HG02970 (cell line): ENCODE data around the gene CLEC16A.
"Not testable (repeated sequence)": the region's sequence is repeated elsewhere in the genome, so short reads cannot be mapped to it uniquely, and the experiment has no call there.

Experiments
- ATAC-seq: cut with Tn5 transposase; IDR thresholded peaks from one replicate; pipeline ENCODE4 v1.9.1; 2021; ENCODE audit warnings: mild to moderate bottlenecking, moderate library complexity, moderate number of reproducible peaks; ENCODE audit not compliant: unreplicated experiment, low FRiP score

CLEC16A gene

DNA sequence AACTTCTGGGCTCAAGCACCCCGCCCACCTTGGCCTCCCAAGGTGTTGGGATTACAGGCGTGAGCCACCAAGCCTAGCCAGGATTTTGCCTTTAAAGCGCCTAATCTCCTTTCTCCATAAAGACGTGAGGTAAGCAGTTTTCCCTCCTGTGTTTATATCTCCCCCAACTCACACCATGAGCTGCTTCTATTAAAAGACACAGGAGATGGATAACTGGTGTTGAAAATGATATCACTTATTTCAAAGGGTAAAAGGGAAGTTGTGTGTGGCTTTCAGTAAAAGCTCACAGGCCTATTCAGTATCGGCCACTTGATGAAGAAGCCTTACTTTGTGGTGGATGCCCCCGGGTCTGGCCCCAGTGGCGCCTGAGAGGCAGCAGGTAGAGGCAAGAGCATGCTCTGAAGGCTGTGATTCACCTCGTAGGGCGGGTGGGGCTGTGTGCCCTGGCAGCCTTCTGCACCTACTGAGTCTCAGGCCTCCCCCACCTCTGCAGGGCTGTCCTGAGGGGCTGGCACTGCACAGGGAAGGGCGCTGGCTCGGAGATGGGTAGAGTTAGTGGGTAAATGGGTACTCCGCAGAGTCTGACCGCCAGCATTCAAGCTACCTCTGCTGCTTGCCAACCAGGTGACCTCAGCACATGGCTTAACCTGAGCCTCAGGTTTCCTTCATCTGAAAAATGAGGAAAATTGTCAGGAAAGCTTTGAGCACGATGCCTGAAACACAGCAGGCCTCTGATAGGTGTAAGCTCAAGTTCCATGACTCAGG is 146.8 kb downstream of the CLEC16A start:
- ATAC-seq, result no peak

DNA sequence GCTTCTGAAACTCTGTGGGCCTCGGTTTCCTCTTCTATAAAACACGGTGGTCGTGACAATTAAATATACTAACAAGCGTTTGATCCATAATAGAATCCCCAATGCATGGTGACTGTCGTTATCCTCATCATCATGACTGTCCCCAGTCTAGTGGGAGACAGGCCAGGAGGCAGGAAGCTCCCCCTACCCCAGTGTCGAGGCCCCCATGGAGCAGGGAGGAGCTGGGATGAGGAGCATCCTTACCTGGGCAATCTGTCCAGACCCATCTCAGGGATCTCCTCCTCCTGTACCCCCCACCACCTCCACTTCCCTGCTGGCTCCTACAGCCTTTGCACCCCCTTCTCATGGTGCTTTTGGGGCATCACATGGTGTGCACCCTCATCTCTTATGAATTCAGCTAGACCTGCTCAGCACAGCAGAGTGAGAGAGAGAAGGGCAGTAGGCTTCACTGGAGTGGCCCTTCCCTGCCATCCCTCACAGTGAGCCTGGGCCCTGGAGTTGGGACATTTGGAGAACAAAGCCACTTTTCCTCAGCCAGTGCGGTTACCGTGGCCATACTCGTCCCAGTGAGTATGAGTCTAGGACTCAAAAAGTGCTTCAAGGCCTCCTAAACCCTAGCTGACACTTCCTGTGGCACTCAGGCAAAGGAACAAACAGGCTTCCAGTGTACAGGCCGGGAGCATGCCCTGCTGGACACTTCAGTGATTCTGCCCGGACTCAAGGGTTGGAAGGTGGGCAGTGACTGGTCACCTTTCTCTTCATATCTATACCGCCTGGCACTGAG is 148.6 kb downstream of the CLEC16A start:
- no peak for ATAC-seq

DNA sequence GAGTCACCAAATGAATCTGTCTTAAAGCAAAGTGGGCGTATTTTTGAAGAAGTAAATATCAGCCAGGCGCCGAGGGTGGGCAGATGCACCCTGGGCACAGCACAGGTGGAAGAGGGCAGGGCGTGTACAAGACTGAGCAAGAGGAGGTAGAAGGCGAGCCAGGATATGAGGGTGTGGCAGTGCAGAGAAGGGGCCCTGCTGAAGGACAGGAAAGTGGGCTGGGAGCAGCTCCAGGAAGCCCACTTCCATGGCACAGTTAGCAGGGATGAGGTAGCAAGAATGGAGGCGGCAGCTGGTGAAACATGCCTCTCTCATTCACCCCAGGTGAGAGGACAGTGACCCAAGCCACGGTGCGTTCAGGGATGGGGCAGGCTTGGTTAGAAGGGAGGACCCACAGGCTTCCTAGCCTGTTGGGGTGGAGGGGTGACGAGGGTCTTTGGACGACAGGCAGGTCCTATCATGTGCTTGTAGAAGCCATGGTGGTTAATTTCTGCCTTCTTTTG is 149.3 kb downstream of the CLEC16A start:
- ATAC-seq, result no peak

DNA sequence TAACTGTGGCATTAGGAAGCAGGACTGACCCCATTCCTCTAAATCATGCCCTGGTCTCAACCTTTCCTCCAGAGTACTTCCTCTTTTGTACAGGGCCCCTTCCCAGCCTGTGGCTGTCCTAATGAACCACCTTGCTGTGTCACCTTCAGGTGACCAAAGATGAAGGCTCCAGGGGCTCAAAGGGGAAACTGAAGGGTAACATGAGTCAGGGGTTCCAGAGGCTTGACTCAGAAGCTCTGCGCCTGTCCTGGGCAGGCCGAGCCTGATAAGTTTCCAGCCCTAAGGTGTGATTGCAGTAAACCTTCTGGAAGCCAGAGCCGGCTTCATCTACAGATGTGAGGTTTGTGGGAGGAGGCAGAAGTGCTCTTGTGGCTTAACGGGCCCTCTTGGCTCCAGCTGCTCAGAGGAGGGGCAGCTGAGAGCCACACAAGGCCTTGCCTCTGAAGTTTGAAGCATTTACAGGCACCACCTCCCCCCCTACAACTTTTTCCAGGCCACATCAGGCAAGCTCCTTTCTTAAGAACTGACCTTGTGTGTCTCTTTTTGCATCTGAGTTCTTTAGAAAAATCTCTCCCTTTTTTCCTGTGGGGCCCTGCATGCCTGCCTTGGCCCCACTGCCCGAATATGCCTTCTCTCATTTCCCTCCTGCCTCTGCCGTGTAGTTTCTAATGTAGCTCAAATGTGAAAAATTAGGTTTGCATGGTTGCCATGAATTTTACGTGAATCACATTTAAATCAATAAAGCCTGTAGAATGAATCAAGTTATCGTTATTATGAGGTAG is 149.9 kb downstream of the CLEC16A start:
- peak; percentile 49 for ATAC-seq

DNA sequence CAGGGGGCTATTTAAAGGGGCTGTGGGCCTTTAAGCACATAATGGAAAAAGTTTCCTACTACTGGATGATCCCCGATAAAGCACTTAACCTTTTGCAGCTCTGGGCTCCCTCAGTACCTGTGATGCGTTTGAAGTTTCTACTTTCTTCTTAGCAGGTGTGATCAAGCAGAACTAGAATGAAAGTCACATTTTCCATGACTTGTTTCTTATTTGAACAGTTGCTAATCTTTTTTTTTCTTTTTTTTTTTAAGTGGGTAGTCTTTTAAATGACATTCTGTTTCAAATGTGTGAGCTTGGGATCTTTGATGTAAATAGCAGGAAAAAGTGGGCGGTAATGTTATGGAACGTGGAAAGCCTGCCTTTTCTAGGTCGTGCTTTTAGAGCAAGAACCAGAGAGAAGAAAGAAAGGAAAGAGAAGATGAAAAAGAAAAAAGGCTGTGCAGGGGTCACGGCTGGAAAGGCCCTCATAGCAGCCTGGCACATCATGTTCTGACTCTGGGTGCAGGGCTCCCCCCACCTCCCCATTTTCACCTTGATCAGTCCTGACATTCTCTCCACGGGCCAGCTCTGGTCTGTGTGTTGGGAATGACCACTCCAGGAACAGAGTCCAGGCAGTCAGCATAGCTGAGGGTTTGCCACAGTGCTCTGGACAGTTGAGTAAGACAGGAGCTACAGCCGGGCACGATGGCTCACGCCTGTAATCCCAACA is 150.6 kb downstream of the CLEC16A start:
- no peak for ATAC-seq

DNA sequence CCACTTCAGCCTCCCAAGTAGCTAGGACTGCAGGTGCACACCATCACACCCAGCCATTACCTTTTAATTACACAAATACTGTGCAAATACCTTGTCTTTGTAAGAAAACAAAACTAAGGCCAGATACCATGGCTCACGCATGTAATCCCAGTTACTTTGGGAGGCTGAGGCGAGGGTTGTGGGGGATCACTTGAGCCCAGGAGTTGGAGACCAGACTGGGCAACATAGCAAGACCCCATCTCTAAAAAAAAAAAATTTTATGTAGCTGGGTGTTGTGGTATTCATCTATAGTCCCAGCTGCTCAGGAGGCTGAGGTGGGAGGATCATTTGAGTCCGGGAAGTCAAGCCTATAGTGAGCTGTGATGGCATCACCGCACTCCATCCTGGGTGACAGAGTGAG is 151.6 kb downstream of the CLEC16A start:
- no peak for ATAC-seq

DNA sequence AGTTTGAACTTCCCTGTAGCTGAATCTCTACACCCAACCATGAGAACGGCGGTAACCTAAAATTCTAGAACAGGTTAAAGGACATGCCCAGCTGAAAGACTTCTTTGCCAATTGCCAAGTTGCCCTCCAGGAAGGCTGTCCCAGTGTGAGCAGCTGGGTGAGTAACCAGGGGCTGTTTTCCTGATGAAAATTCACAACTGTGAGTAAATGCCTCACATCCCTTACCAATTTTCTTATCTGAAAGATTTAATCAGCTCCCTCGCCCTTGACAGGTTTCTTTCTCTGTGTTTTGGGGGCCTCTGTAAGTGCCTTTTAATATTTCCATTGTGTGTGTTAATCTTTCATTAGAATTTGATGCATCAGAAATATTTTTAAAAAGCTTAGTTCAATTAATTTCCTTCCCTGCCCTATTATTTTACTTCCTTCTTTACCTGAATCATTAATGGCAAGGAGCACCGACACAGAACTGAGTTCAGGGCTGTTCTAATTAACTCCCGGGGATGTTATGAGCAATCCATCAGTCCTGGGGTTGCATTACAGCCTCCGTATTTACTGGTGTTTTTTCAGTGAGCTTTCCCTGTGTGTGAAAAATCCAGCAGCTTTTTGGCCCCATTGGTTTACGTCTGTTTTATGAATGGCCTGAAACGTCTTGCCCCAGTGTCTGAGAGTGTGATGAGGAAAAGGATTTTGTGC is 152.9 kb downstream of the CLEC16A start:
- ATAC-seq, result no peak

DNA sequence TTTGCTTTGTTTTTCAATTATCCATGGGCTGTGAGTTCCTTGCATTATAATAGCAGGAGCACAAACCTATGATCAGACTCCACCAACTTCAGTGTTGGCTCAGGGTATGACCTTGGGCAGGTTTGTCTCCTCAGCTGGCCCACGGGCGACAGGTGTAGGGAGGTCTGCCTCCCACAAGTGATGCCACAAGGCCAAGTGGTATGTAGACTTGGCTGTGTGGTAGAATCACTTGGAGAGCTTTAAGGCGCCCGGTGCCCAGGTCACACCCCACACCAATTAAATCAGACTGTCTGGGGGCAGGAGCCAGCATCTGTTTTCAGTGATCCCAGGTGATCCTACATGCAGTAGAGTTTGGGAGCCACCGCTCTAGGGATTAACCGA is 153.4 kb downstream of the CLEC16A start:
- no peak for ATAC-seq

DNA sequence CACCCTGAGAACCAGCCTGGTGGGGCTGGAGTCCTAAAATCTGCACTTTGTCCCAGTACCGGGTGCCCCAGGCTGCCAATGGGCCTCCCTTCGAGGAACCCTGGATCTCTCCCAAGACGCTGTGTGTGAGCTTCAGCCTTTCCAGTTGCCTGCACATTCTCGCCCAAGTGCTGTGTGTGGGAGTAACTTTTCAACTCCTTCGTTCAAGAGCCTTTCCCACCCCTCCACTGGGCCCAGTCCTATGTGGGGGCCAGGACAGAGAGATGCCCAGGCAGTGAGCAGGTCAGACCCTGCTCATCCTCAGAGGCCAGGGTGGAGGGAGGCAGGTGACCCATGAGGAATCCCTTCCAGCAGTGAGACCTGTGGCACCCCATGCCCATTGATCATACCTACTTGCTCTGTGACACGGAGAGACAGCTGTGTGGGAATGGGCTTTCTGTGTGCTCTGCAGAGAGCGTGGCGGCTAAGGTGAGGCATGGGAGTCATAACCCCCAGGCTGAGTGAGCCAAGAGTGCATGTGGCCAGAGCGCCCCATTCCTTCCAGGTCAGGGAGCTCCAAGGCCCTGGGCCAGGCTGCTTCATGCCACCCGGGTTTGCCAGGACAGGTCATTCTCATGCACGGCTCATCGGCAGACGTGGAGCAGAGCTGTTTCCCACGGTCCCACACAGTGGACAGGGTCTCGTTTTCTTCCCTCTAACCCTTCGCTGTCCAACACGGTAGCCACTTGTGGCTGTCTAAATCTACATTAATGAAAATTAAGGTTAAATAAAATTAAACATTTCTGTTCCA is 154.4 kb downstream of the CLEC16A start:
- ATAC-seq, result no peak

DNA sequence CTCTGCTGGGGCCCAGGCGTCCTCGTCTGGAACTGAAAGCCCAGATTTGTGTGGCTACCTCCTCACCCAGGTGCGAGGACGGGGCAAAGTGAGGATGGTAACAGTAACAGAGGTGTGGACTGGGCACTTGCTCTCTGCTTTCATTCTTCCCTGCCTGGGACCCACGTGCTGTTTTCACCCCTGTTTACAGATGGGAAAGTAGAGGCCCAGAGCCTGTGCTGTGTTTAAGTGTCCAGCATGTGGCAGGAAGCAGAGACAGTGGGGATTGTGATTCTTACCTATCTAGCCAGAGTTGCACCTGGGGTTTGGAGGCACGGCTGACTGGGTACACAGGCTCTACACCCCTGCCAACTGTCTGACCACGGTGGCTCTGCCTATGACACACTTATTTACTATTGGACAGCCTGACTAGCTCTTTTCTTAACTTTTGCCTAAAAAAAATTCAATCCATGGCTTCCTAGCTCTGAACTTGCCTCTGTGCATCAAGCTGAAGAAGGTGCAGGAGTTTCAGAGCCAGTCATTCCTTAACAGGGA is 155.4 kb downstream of the CLEC16A start:
- no peak for ATAC-seq

DNA sequence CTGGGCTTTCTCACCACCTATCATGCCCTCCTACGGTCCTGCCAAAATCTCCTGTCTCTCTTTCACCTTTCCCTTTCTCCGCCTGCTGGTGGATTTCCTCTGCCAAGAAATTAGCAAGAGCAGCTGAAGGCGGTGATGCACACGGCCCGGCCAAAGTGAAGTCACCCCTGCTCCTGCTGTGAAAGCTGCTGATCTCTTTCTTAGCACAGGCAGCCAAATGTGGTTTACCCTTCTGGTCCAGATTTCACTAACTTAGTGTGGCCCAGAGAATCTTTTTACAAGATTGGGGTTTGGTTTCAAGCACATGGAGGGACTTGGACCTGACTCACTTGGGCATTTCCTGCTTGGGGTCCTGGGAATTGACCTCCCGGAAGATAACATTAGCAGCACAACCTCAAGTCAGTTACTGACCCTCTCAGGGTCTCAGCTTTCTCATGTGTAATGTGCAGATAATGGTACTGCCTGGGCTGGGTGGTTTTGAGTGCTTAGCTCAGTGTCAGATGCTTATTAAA is 155.9 kb downstream of the CLEC16A start:
- no peak for ATAC-seq

DNA sequence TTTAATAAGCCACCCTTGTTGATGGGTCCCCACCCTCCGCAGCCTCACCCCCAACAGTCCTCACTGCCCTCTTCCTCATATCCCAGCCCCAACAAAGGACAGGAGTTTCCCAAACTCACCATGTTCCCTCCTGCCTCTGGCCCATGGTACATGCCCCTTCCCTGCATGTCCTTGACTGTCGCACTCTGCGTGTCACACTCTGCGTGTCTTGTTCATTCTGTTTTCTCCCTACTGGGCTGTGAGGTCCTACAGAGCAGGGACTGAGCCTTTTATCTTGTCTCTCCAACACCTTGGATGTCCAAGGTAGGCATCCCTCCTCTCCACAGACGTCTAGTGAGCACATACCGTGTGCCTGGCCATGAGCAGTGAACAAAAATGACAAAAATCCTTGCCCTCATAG is 156.9 kb downstream of the CLEC16A start:
- no peak for ATAC-seq

DNA sequence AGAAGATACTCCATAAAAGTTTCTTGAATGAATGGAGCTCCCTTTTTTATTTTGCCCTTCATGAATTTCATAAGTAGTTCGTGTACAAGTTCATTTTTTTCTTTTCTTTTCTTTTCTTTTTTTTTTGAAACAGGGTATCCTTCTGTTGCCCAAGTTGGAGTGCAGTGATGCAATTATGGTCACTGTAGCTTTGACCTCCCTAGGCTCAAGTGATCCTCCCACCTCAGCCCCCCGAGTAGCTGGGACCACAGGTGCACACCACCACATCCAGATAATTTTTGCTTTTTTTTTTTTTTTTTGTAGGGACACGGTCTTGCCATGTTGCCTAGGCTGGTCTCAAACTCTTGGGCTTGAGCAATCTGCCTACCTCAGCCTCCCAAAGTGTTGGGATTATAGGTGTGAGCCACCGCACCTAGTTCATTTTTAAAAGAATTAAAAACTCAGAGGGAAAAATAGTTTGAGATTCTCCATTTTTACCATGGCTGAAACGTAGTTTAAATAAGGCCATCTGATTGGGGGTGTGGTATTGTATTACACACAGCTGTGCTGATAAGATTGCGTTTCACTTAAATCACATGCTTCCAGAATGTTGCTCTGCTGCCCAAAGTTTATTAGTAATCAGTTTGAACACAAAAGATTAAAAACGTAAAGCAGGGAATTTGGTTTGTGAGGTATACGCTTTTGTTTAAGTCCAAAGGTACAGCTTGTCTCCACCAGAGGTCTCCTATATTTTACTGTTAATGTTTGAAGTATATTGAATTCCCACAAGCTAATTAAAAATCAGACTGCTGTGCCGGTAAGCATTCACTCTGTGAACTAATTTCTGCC is 157.5 kb downstream of the CLEC16A start:
- no peak for ATAC-seq

DNA sequence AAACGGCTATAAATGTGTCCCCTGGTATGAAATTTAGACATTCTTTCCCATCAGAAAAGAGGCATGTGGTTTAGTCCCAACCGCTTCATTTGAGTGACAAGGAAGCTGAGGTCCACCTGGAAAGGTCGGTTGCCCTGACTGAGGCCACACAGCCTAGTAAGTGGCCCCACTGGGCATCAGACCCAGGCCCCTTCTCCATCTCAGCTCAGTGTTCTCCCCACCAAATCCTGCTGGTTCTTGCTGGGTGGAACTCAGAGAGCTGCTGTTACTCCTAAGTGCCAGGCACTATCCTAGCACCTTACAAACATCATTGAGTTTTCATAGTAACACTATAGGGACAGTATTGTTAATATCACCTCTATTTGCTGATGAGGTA is 158.1 kb downstream of the CLEC16A start:
- ATAC-seq, result no peak

DNA sequence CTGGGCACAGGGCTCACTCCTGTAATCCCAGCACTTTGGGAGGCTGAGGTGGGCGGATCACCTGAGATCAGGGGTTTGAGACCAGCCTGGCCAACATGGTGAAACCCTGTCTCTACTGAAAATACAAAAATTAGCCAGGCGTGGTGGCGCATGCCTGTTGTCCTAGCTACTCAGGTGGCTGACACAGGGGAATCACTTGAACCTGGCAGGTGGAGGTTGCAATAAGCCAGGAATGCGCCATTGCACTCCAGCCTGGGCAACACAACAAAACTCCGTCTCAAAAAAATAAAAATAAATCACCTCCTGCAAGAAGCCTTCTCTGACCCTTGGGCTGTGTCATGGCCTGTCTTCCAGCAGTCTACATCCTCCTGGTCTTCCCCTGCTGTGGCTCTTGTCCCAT is 158.9 kb downstream of the CLEC16A start:
- not testable (repeated sequence) for ATAC-seq

DNA sequence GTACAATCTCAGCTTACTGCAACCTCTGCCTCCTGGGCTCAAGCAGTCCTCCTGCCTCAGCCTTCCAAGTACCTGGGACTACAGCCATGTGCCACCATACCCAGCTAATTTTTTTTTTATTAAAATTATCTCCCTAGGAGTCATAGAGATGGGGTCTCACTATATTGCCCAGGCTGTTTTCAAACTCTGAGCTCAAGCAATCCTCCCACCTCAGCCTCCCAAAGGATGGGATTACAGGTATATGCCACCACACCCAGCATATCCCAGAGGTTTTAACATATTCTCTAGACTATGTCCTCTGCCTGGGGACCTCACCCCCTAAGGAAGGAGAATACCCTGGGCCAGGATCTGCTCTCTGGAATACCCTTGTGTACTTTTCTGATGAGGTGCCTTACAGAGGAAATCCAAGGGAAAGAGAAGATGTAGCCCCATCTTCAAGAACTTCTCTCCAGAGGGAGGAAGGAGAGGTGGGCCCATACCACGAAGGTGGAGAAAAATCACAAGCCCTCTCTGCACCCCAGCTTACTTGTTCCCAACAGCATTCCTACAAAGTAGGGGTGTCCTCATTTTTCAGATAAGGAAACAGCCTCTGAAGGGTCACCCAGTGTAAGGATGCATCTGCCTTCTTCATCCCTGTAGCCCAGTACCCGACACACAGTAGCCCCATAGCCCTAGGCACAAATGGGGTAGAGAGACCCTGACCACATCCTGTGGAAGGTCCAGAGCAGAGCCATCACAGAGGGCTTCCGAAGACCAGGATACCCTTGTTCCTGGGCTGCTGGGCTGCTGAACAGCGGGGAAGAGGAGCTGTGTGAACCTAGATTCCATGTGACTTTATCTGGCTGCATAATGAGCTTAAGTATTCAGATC is 160.0 kb downstream of the CLEC16A start:
- ATAC-seq, result no peak
